Mesodermal cell (in vitro differentiated cells): ENCODE data around the gene TSNAX.

Experiments used
- H3K27ac ChIP-seq: 2 replicates; pipeline ENCODE4 v1.7.0; 2013; ENCODE audit warnings: mild to moderate bottlenecking, low read depth, low read length, moderate library complexity; ENCODE audit not compliant: severe bottlenecking
- H3K36me3 ChIP-seq: 2 replicates; pipeline ENCODE4 v1.7.1; 2013; ENCODE audit warnings: mild to moderate bottlenecking, low read length, moderate library complexity; ENCODE audit not compliant: control insufficient read depth, insufficient read depth
- H3K4me1 ChIP-seq: one replicate; pipeline ENCODE4 v1.7.1; 2013; ENCODE audit warnings: mild to moderate bottlenecking, low read length; ENCODE audit not compliant: insufficient read depth, control insufficient read depth, poor library complexity, severe bottlenecking
- H3K4me3 ChIP-seq: 2 replicates; pipeline ENCODE4 v1.7.0; 2013; ENCODE audit warnings: low read length, control low read depth, mild to moderate bottlenecking; ENCODE audit not compliant: insufficient read depth, poor library complexity, severe bottlenecking; ENCODE audit errors: extremely low read depth
- H3K9me3 ChIP-seq: 2 replicates; pipeline ENCODE4 v1.7.1; 2013; ENCODE audit warnings: mild to moderate bottlenecking, low read length, moderate library complexity; ENCODE audit not compliant: control insufficient read depth
- WGBS, 2 experiments: methylation state at CpG; one replicate each; pipeline ENCODE4 v1.1.5; 2013; ENCODE audit warnings: missing lambda C conversion rate in 2 of 2; ENCODE audit not compliant: insufficient coverage in 2 of 2; 5-methylcytosine and 5-hydroxymethylcytosine counted together

The TSNAX gene

GRCh38 chr1:231613419-231614349 lies 85.2 kb downstream of the TSNAX start:
- Histone ChIP-seq H3K36me3 (no peaks in the 10 kb centered on the region), H3K27ac (no peak overlapping the region), H3K4me3 (no peak overlapping the region), H3K9me3 (no peaks in the 10 kb centered on the region), H3K4me1 (no peaks in the 10 kb centered on the region)
- WGBS, 2 experiments: 90 to 91% methylated on average over 4 to 6 of the region's 7 CpGs
